ENCODE data around the gene MED27.

DNA sequence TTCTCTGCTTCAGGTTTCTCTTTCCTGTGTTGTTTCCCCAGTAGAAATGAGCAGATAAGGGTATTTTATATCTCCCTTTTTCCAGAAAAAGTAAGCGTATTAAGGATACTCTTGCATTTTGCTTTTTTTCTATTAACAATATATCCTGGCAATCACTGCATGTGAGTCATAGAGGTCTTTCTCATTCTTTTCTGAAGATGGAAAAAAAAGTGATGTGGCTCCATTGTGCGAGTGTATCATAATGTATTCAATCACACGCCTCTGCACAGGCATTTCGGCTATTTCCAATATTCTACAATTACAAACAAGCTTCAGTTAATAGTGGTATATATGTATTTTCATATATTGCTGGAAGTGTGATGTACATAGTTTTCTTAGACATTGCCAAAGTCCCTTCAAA, 155.9 kb downstream of the MED27 start:
- TF ChIP-seq, protein P1, sequence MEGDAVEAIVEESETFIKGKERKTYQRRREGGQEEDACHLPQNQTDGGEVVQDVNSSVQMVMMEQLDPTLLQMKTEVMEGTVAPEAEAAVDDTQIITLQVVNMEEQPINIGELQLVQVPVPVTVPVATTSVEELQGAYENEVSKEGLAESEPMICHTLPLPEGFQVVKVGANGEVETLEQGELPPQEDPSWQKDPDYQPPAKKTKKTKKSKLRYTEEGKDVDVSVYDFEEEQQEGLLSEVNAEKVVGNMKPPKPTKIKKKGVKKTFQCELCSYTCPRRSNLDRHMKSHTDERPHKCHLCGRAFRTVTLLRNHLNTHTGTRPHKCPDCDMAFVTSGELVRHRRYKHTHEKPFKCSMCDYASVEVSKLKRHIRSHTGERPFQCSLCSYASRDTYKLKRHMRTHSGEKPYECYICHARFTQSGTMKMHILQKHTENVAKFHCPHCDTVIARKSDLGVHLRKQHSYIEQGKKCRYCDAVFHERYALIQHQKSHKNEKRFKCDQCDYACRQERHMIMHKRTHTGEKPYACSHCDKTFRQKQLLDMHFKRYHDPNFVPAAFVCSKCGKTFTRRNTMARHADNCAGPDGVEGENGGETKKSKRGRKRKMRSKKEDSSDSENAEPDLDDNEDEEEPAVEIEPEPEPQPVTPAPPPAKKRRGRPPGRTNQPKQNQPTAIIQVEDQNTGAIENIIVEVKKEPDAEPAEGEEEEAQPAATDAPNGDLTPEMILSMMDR (IDR thresholded peaks at IDR 0.05) = no peak
- TF ChIP-seq, protein P2, sequence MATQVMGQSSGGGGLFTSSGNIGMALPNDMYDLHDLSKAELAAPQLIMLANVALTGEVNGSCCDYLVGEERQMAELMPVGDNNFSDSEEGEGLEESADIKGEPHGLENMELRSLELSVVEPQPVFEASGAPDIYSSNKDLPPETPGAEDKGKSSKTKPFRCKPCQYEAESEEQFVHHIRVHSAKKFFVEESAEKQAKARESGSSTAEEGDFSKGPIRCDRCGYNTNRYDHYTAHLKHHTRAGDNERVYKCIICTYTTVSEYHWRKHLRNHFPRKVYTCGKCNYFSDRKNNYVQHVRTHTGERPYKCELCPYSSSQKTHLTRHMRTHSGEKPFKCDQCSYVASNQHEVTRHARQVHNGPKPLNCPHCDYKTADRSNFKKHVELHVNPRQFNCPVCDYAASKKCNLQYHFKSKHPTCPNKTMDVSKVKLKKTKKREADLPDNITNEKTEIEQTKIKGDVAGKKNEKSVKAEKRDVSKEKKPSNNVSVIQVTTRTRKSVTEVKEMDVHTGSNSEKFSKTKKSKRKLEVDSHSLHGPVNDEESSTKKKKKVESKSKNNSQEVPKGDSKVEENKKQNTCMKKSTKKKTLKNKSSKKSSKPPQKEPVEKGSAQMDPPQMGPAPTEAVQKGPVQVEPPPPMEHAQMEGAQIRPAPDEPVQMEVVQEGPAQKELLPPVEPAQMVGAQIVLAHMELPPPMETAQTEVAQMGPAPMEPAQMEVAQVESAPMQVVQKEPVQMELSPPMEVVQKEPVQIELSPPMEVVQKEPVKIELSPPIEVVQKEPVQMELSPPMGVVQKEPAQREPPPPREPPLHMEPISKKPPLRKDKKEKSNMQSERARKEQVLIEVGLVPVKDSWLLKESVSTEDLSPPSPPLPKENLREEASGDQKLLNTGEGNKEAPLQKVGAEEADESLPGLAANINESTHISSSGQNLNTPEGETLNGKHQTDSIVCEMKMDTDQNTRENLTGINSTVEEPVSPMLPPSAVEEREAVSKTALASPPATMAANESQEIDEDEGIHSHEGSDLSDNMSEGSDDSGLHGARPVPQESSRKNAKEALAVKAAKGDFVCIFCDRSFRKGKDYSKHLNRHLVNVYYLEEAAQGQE (IDR thresholded peaks at IDR 0.05; ENCODE audit: insufficient read depth in 1 of 2, low read depth in 2 of 2, low read length in 1 of 2) = no peak

Measured in Panc1 (cell line).